Neural cell (in vitro differentiated cells): ENCODE results near the gene ZNF438. TPM values are rescaled to one million over a fixed set of nuclear protein-coding genes. Genes with fewer than 3 reads are reported as not detected.

ENCODE experiments used
- H2AFZ ChIP-seq: fragments of 200-600, 300-800 bp; sonication (generic), shearing (Covaris generic); 2 replicates; pipeline ENCODE4 v1.6.0; 2014; ENCODE audit warnings: low read depth, mild to moderate bottlenecking, antibody characterized with exemption, low read length, moderate library complexity
- H3F3A ChIP-seq: fragments of 200-600 bp; shearing (Covaris generic); 2 replicates; pipeline ENCODE4 v1.6.1; 2016; ENCODE audit warnings: mild to moderate bottlenecking, moderate library complexity, mixed read lengths, antibody characterized with exemption, low read length; ENCODE audit not compliant: insufficient read depth, poor library complexity, severe bottlenecking
- H3K27ac ChIP-seq: fragments of 200-600, 300-800 bp; sonication (generic), shearing (Covaris generic); 2 replicates; pipeline ENCODE4 v1.5.1; 2014; ENCODE audit warnings: mild to moderate bottlenecking, low read length, moderate library complexity
- H3K27me3 ChIP-seq: fragments of 300-800, 200-600 bp; sonication (generic), shearing (Covaris generic); 2 replicates; pipeline ENCODE4 v1.6.0; 2014; ENCODE audit warnings: mild to moderate bottlenecking, low read depth, low read length, moderate library complexity; ENCODE audit not compliant: insufficient read depth
- H3K36me3 ChIP-seq: fragments of 300-800, 200-600 bp; sonication (generic), shearing (Covaris generic); 2 replicates; pipeline ENCODE4 v1.5.1; 2014; ENCODE audit warnings: mild to moderate bottlenecking, antibody characterized with exemption, low read length, moderate library complexity; ENCODE audit not compliant: insufficient read depth
- H3K4me2 ChIP-seq: fragments of 300-800, 200-600 bp; sonication (generic), shearing (Covaris generic); 2 replicates; pipeline ENCODE4 v1.6.0; 2014; ENCODE audit warnings: mild to moderate bottlenecking, low read length
- H3K4me3 ChIP-seq: fragments of 300-800, 200-600 bp; sonication (generic), shearing (Covaris generic); 2 replicates; pipeline ENCODE4 v1.5.1; 2014; ENCODE audit warnings: mild to moderate bottlenecking, low read length, moderate library complexity
- H3K79me2 ChIP-seq: fragments of 200-600 bp; shearing (Covaris generic); replicated peaks from 2 replicates; pipeline ENCODE4 v1.6.0; 2014; ENCODE audit warnings: mild to moderate bottlenecking, low read length, moderate library complexity; ENCODE audit not compliant: insufficient read depth
- H3K9ac ChIP-seq: fragments of 300-800, 200-600 bp; sonication (generic), shearing (Covaris generic); 2 replicates; pipeline ENCODE4 v1.6.1; 2016; ENCODE audit warnings: mild to moderate bottlenecking, low read length, mixed read lengths
- H3K9me2 ChIP-seq: fragments of 200-600 bp; shearing (Covaris generic); 2 replicates; pipeline ENCODE4 v1.6.1; 2016; ENCODE audit warnings: mild to moderate bottlenecking, low read length, mixed read lengths; ENCODE audit not compliant: insufficient read depth
- H3K9me3 ChIP-seq: fragments of 200-600, 300-800 bp; sonication (generic), shearing (Covaris generic); 2 replicates; pipeline ENCODE4 v1.6.1; 2016; ENCODE audit warnings: mild to moderate bottlenecking, mixed run types, low read length, moderate library complexity, mixed read lengths
- H4K20me1 ChIP-seq: fragments of 200-600 bp; shearing (Covaris generic); 2 replicates; pipeline ENCODE4 v1.6.1; 2016; ENCODE audit warnings: mild to moderate bottlenecking, mixed run types; ENCODE audit not compliant: insufficient read depth
- CTCF ChIP-seq: fragments of 450-650 bp; IDR thresholded peaks from 2 replicates; pipeline ENCODE4 v1.5.1; 2014; ENCODE audit warnings: antibody characterized with exemption, mild to moderate bottlenecking, moderate library complexity; ENCODE audit not compliant: poor library complexity, severe bottlenecking
- EP300 ChIP-seq: fragments of 450-650 bp; conservative IDR thresholded peaks from 2 replicates; pipeline ENCODE4 v1.6.1; 2014; ENCODE audit warnings: antibody characterized with exemption, mild to moderate bottlenecking, moderate library complexity; ENCODE audit not compliant: poor library complexity, severe bottlenecking
- EZH2 ChIP-seq: fragments of 200-600, 300-800 bp; shearing (Covaris generic), sonication (generic); IDR thresholded peaks from 2 replicates; pipeline ENCODE4 v1.6.1; 2014; ENCODE audit warnings: antibody characterized with exemption, low read length, borderline replicate concordance, mild to moderate bottlenecking; ENCODE audit not compliant: insufficient read depth, poor library complexity, severe bottlenecking
- MXI1 ChIP-seq: fragments of 450-650 bp; conservative IDR thresholded peaks from 2 replicates; pipeline ENCODE4 v1.6.1; 2014; ENCODE audit warnings: antibody characterized with exemption, mild to moderate bottlenecking; ENCODE audit not compliant: poor library complexity, severe bottlenecking
- POLR2AphosphoS5 ChIP-seq: IDR thresholded peaks from 2 replicates; pipeline ENCODE4 v1.6.1; 2012
- RAD21 ChIP-seq: fragments of 450-650 bp; conservative IDR thresholded peaks from 2 replicates; pipeline ENCODE4 v1.6.1; 2014; ENCODE audit warnings: antibody characterized with exemption, mild to moderate bottlenecking, moderate library complexity
- REST ChIP-seq: IDR thresholded peaks from 2 replicates; pipeline ENCODE4 v1.6.1; 2012; ENCODE audit warnings: borderline replicate concordance
- SMC3 ChIP-seq: fragments of 450-650 bp; conservative IDR thresholded peaks from 2 replicates; pipeline ENCODE4 v1.6.1; 2014; ENCODE audit warnings: antibody characterized with exemption, mild to moderate bottlenecking, moderate library complexity; ENCODE audit not compliant: poor library complexity
- TAF1 ChIP-seq: IDR thresholded peaks from 2 replicates; pipeline ENCODE4 v1.6.1; 2012; ENCODE audit warnings: low read depth
- polyA plus RNA-seq: library from polyadenylated mRNA; depleted of rRNA; stranded (reverse); fragments of >200 nt; gene quantifications from 2 replicates; pipeline ENCODE4 v1.2.3, GENCODE V29; 2014

The ZNF438 gene
- polyA plus RNA-seq, 1 donor from 2014 or later: 0.78 TPM

- H3K9me3 ChIP-seq: no peaks in the 10 kb centered on the region
- H3K4me2 ChIP-seq: no peak overlapping the region
- H3K36me3 ChIP-seq: no peaks in the 10 kb centered on the region
- no peak for TF ChIP-seq CTCF
- no peak for TF ChIP-seq REST
- no peak for TF ChIP-seq RAD21
- no peak for TF ChIP-seq SMC3
- TF ChIP-seq POLR2AphosphoS5: no peak
- TF ChIP-seq MXI1: no peak
- TF ChIP-seq TAF1: no peak
- TF ChIP-seq EZH2: no peak
- no peak for TF ChIP-seq EP300
- H3K9ac ChIP-seq: no peak overlapping the region
- no peaks in the 10 kb centered on the region for H3K27me3 ChIP-seq
- no peaks in the 10 kb centered on the region for H3K79me2 ChIP-seq
- H3K4me3 ChIP-seq: no peak overlapping the region
- no peaks in the 10 kb centered on the region for H3F3A ChIP-seq
- H2AFZ ChIP-seq: no peak overlapping the region
- H3K27ac ChIP-seq: no peak overlapping the region
- no peaks in the 10 kb centered on the region for H3K9me2 ChIP-seq
- no peaks in the 10 kb centered on the region for H4K20me1 ChIP-seq
Observed at GRCh38 chr10:30861976-30862375, 169.7 kb downstream of the ZNF438 start.

GRCh38 chr10:30861221-30861620, 170.4 kb downstream of the ZNF438 start:
- Histone ChIP-seq H3K4me2 (no peak overlapping the region), H3K4me3 (no peak overlapping the region), H2AFZ (no peak overlapping the region), H4K20me1 (no peaks in the 10 kb centered on the region), H3K9ac (no peak overlapping the region), H3K9me3 (no peaks in the 10 kb centered on the region), H3K27me3 (no peaks in the 10 kb centered on the region), H3K36me3 (no peaks in the 10 kb centered on the region), H3K9me2 (no peaks in the 10 kb centered on the region), H3F3A (no peaks in the 10 kb centered on the region), H3K27ac (no peak overlapping the region), H3K79me2 (no peaks in the 10 kb centered on the region)
- TF ChIP-seq EP300 (no peak), MXI1 (no peak), CTCF (no peak)
